ENCODE results near the gene PPP3CB.

PPP3CB gene

DNA sequence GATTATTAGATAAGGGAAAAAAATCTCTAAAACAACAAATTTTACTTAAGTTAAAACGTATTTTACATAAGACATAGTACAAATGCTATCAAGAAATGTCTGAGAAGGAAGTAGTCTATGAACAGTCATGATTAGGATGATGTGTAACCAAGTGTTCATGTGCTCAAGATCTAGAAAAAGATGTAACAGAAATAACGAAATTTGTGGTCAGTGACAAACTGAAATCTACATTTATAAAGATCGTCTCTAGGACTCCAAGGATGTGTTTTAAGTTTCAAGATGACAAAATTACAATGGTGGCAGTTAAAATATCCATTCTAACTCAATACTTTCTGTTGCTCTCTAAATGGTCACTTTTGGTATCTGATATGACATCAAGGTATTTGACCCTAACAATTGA is 17.2 kb downstream of the PPP3CB start:
- DNase-seq, result no peak

DNA sequence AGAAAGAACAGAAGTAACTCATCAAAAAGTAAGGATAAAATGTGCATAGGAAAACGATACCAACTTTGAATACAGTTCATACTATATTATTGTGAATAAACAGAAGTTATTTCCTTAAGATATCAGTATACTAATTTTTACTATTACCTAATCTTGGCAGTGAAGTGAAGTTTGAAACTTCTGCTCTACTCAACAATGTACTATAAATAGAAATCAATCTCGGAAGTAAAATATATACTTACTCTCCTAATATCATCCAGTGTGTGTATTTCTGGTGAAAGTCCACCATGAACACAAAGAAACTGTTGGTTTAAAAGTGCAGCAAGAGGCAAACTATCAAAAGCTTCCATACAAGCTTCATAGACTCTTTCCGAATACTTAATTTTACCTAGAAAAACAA is 24.6 kb downstream of the PPP3CB start:
- no peak for DNase-seq

DNA sequence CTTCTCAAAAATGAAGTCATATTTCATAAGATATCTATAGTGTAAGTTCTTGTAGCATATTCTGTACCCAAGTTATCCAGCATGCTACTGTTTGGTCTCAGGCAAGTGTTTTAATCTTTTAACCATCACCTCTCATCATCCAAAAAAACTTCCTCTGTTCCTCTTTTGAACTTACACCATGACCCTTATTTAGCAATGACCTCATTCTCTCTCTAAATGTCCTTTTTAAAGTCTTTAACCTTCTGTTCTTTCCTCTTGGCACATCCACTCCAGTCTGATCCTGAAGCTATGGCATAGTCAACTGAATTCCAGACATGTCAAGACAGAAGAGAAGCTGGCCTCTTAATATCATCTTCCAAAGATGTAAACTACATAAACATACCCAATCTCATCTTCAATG is 26.2 kb downstream of the PPP3CB start:
- no peak for DNase-seq

DNA sequence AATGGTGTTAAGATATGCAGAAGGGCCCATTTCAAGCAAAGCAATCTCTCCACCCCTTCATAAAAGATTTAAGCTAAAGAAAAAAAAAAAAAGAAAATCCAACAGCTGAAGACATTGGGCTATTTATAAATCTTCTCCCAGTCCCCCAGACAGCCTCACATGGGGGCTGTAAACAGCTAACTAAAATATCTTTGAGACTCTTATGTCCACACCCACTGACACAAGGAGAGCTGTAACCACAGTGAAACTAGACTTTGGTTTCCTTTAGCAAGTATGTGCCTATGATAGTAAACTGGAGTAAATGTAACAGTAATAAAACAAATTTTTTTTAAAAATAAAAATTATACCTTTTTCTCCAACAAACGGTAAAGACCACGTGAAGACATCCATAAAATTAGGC is 28.6 kb downstream of the PPP3CB start:
- no peak for DNase-seq

DNA sequence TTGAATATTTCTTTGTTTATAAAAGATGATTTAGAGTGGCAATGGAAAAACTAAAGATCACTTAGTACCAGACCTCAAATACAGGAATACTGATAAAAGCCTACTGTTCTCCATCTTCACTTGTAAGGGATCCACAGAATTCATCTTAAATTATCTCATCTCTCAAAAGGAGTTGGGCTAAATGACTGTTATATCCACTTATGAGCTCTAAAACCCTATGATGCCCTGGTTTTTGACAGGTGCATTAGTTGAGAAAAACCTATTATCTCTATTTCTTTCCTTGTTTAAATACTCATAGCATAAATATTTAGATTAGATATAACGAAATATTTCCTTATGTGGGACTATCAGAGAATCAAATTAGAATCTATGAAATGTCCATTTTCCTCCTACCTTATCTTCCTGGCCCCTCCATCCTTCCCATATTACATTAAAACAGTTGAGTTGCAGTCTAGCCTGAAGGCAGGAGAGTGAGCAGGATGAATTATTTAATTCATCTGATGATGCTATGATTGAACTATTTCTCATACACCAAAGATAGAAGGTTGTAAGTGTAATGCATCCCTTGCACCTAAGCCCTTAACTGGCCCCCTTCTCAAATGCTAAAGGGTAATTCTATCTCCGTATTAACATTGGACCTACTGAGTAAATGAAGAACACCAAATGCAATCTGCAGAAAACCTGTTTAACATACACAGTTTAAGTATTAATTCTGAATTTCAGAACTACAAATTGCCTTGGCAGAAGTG is 29.7 kb downstream of the PPP3CB start:
- DNase-seq, result no peak

DNA sequence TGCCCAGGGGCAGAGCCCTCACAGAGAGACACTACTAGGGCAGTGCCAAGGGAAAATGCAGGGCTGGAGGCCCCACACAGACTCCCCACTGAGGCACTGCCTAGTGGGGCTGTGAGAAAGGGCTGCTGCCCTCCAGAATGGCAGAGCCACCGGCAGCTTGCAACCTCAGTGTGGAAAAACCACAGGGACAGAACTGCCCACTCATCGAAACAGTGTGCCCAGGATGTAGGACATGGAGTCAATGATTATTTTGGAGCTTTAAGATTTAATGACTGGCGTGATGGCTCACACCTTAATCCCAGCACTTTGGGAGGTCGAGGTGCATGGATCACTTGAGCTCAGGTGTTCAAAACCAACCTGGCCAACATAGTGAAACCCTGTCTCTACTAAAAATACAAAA is 34.9 kb downstream of the PPP3CB start:
- DNase-seq, result no peak

DNA sequence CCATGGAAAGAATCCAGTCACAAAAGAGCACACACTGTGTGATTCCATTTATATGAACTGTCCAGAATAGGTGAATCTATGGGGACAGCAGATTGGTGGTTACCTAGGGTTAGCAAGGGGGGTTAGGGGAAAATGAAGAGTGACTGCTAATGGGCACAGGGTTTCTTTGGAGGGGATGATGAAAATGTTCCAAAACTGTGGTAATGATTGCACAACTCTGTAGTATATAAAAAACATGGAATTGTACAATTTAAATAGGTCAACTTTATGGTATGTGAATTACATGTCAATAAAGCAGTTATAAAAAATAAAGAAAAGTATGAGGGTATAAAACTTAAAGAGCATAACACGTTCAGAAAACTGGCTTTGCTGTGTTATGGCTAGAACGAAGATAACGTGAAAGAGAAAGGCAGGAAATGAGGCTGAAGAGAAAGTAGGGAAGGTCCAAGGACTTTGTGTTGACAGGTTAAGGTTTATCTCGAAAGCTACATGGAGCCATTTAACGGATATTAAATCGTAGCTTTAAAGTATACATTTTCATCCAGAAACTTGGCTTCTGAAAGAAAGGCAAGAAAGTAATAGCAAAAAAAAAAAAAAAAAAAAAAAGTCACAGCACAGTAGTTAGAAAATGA is 36.0 kb downstream of the PPP3CB start:
- no peak for DNase-seq

DNA sequence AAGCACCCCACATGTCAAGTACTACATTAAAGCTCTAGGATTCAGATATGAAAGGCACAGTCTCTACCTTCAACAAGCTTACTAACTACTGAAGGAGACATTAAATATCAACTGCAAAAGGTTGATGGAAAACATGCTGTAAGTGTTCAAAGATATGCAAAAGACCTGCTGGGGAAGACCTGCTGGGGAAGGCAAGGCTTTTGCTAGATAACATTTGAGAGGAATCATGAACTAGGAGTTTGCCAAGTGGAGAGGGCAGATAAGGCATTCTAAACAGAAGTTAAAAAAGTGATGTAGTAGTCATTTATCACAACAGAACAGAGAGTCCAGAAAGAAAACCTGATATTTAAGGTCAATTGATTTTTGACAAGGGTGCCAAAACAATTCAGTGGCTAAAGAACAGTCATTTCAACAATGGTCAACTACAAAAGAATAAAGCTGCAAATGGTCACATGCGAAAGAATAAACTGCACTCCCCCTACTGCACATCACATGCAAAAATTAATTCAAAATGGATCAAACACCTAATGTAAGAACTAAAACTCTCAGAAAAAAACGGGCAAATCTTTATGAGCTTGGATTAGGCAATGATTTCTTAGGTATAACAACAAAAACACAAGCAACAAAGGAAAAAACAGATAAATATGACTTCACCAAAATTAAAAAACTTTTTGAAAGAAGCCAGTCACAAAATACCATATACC is 39.5 kb downstream of the PPP3CB start:
- DNase-seq, result no peak

DNA sequence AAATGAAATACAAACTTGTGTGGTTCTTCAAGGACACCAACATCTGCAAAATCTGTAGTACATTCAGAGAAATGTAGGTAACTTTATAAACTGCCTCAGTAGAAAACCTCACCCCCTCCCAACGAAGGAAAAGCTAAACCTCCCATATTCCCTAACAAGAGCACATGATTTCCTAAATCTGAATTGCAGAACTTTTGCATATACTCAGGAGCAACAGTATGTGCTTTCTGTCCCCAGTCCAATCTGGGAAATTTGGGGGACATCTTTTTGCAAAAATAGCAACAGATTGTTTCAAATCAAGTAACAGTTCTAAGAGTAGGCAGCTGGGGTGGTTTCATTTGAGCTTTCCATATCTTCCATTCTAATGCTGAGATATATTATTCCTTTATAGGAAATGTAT is 46.7 kb downstream of the PPP3CB start:
- DNase-seq, result no peak

DNA sequence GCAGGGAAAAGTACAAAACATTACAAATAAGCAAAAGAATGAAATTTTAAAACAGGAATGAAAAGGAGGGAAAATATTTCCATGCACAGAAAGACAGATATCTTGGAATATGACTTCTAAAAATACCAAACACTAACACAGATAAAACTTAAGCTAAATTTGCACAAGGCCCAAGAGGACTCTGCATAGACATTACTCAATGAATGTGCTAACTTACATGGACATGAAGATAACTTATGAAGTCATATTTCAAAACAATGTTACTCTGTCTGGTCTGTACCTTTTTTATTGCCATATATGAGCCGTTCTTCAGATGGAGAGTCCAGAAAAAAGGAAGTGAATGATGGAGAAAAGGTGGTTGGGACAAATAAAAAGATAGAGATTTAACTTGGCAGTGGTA is 47.4 kb downstream of the PPP3CB start:
- DNase-seq, result no peak

DNA sequence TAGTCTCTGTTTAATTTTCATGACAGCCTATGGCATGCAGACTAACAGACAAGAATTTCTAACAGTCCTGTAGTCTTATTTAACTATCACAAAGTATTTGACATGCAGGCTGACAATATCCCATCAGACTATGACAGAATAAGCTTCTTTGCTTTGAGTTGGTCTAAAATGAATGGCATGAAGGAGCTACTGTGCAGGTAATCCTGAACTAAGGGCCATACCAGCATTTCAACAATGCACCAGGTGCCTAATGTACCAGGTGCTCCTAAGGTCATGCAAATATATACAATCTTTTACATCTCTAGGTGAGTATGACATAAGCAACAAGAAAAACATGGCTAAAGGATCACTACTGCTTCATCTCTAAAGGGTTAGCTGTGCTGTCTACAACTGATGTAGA is 48.9 kb downstream of the PPP3CB start:
- no peak for DNase-seq

DNA sequence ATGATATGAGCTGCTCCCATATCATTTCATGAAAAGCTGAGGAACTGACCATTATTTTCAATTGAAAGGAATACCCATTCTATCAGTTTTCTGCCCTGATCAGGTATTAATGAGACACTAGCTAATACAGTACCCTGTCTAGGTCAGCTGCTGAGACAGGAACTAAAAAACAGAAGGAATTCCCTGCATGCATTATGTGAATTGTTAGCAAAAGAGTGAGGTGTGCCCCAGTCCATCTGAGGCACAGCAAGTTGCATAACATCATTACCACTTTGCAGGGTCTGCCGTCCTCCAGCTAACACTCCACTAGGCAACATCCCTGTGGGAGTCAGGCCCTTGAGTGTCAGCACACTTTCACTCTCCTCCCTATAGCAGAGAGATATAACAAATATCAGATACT is 51.4 kb downstream of the PPP3CB start:
- DNase-seq, result no peak

DNA sequence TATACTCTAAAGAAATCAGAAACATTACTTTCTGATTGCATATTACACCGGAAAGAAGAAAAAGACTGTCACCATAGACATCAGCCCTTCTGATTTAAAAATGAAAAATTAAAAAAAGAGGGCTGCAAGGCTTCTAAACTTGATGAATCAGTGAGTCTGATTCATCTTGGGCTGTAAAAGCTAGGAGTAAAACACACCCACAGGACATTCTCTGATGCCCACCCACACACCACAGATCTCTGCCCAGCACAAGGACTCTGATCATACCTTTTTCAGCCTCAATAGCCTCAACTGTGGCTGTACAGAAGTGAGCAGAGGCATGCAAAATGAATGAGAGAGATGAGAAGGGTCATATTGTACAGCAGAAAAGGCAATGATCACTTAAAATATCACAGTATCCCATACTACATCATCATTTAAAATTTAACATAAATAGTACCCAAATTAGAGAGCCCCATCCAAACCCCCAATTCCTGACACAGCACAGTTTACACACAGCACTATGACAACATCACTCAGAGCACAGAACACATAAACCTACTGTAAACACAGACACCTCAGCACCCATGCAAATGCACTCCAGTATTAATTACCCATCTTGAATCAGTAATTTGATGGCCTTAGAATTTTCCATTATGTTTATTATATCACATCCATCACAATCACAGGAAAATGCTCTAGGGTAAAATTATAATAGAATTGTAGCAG is 56.1 kb downstream of the PPP3CB start:
- no peak for DNase-seq

DNA sequence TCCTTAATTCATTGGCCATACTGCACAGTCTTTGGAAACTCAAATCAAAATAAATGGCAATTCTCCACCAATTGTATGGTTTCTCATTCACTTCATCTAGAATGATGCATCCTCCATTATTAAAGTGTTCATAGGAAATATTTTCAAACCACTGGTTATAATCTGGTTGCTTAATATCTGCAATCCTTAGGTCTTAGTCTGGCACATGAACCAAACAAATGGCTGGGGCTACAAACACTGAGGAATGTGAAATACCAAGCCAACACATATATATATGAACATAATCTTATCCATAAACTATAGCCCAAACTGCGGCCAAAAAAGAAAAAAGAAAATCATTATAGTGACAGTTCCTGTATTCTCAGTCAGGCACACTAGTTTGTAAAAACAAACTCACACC is 56.8 kb downstream of the PPP3CB start:
- no peak for DNase-seq

DNA sequence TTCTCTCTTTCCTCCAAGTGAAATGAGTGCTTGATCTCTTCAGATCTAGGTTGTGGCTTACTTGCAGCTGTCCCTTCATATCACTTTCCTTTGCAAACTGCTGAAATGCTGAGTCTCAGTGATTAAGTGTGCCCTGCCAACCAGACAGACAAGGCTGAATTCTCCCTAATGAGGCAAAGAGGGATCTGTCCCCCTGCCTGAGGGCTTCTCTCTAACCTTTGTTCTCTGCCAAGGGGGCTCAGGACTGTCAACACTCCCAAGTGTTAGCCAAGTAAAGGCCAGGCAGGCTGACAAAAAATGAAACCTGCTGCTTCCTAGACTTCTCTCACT is 62.3 kb downstream of the PPP3CB start, which contains the start of gene MSS51:
MSS51 (minus strand) TSS at position 24 of the 330 bp plus-strand sequence. CDS start 5,277 bp downstream, outside the sequence.
- no peak for DNase-seq

DNA sequence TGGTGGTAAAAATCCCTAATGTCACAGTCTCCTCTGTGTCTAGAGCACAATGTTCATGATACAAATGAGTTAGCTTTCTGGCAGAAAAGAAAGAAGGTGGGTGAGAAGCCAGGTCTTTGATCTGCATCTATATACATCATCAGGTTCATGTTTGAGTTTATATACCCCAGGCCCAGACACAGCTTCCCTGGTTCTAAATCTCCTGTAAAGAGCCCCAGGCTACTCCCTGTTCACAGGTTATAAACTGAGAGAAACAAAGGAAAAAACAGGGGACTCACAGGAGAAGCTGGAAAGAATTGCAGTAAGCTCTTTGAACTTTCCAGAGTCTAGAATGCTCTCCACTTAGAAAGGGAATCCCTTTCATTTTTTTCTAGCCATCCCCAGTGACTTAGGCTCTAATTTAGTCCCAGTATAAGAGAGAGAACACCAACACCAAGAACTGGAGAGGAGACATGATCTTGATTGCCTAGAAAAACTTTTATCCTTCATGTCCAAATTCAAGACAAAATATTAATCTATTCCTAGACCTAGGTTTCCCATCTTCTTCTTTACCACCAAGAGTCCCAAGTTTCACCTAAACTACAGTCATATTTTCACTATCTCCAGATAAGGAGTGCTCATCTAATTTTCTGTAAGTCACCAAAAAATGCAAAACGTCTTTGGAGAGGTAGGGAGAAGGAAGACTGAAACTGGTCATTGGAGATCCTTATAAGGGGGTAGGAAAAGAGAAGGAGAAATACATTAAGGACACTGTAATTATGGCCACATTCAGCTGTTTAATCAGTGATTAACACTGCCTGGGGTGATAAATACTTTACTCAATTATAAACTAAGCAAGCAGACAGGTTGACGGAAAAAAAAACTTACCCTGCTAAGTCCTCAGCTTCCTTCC is 62.9 kb downstream of the PPP3CB start:
- no peak for DNase-seq

DNA sequence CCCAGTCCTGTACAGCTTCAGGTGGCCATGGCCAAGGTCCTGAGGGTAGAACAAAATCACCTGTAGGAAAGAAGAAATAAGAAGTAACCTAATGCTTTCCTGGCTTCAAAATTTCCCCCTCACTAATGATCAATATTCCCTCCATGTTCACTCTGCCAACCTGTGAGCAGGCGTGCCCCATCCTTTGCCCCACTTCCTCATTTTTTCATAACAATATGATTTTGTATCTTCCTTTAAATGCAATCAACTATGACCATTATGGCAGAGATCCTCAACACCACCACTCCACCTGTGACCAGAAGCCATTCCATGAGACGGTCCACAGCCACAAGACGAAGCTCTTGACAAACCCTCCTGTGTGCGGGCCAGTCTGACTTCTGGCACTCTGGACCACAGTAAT is 69.5 kb downstream of the PPP3CB start:
- no peak for DNase-seq

DNA sequence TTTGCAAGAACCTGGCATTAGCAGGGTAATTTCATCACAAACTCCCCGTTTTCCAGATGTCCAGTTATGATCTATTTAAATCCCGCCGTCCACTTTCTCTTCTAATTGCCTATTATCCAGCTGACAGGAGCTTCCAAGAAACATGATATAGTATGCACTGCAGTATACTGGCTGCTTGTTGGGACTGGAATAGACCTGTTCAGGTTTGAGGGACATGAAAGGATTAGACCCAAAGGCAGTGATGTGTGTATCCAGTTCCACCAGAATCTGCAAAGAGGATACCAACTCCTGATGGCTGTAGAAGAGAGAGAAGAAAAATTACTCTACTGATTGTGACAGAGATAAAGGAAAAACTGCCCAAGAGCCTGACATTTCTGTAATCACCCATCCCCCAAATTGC is 71.3 kb downstream of the PPP3CB start:
- no peak for DNase-seq

DNA sequence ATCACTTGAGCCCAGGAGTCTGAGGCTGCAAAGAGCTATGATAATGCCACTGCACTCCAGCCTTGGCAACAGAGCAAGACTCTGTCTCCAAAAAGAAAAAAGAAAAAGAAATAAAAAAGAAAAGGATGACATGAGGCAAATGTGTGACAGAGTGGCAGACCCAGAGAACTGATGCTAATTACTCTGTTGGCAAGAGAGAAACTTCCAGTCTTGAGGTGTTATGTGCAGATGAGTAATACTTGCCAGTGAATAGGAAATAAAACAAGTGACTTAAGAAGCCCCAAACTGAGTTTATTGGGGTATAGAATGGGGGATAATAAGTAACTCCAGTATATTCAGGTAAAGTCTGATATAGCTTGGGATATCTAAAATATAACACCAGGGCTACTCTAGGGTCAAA is 72.5 kb downstream of the PPP3CB start:
- DNase-seq, result no peak

DNA sequence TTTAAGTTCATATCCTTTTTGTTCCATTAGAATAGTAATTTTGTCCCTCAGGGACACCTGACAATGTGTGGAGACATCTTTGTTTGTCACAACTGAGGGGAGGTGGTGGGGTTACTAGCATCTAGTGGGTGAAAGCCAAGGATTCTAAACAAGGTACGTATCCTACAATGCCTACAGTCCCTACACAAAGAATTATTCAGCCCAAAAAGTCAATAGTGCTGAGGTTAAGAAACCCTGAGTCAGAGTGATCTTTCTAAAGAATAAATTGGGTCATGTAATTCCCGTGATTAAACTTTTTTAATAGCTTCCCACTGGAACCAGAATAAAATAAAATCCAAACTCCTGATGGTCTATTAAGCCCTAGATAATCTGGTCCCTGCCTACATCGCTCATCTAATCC is 79.3 kb downstream of the PPP3CB start:
- no peak for DNase-seq

DNA sequence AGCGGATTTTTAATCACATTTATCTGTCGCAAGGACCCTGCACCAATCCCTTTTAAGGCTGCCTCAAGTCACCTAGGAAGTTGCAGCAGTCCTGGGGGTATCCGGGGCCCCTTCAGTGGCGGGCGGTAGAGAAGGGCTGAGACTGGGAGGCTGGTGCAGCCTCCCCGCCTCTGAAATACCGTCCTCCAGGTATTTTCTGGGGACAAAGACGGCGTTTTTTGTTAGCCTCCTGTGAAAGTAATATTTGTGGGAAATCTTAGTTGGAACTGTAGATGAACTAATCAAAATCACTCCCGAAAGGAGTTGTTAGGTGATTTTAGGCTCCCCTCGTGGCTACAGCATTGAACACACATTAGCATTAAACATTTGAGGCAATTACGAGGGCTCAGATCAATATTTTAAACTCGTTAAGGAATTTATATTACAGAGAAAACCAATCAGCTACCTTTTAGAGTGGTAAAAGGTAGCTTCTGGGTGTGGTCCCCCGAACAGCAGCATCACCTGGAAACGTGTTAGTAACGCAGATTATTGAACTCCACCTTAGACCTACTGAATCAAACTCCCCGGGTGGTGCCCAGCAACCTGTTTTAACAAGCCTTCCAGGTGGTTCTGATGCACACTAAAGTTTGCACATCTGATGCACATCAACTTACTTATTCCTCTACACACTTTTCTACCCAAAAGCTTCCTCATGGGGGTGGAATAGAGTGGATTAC is 81.4 kb downstream of the PPP3CB start:
- DNase-seq, result no peak
